ENCODE data around the gene CALHM3. TPM values are rescaled to one million over a fixed set of nuclear protein-coding genes. Genes with fewer than 3 reads are reported as not detected.

Gene CALHM3
- total and polyA plus RNA-seq, 2 of the 13 experiments (the other 11 are each of a cell fraction or from before 2014, with no cell fraction given) = not detected

DNA sequence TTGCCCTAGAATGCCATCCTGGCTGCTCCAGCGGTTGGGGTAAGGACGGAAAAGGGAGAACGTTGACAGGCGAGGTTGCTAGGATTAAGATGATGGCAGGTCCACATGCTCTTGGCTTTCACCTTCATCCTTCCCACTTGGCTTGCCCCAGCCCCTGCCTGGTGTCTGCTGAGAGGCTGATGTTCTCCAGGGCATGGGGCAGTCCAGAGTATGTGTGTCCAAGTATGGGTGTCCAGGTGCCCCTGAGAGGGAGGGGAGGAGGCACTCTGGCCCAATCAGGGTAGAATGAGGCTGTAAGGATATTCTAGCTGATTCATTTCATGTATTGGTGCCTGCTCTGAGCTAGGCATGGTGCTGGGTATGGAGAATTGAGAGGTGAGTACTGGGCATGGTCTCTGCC lies 27.0 kb upstream of the CALHM3 start:
- TF ChIP-seq PRPF4 (IDR thresholded peaks at IDR 0.05; ENCODE audit: low read depth, low read length, poor library complexity, severe bottlenecking) (no peak), ZSCAN20 (CRISPR knock-in tag; IDR thresholded peaks at IDR 0.05; ENCODE audit: borderline replicate concordance) (no peak), ZNF101 (CRISPR knock-in tag; IDR thresholded peaks at IDR 0.05; ENCODE audit: borderline replicate concordance, low read depth) (no peak), ARNT2 (CRISPR knock-in tag; IDR thresholded peaks at IDR 0.05; ENCODE audit: low read depth) (no peak), ZNF530 (CRISPR knock-in tag; IDR thresholded peaks at IDR 0.05; ENCODE audit: low read depth) (no peak), ZNF432 (CRISPR knock-in tag; IDR thresholded peaks at IDR 0.05; ENCODE audit: borderline replicate concordance) (no peak), NFATC3 (CRISPR knock-in tag; IDR thresholded peaks at IDR 0.05) (no peak), ZNF720 (CRISPR knock-in tag; IDR thresholded peaks at IDR 0.05) (no peak), RCOR2 (CRISPR knock-in tag; IDR thresholded peaks at IDR 0.05) (no peak), ZSCAN25 (CRISPR knock-in tag; IDR thresholded peaks at IDR 0.05) (no peak), EZH2 (conservative IDR thresholded peaks at IDR 0.05; ENCODE audit: low read depth, low read length) (no peak)
- TF ChIP-seq, protein P1, sequence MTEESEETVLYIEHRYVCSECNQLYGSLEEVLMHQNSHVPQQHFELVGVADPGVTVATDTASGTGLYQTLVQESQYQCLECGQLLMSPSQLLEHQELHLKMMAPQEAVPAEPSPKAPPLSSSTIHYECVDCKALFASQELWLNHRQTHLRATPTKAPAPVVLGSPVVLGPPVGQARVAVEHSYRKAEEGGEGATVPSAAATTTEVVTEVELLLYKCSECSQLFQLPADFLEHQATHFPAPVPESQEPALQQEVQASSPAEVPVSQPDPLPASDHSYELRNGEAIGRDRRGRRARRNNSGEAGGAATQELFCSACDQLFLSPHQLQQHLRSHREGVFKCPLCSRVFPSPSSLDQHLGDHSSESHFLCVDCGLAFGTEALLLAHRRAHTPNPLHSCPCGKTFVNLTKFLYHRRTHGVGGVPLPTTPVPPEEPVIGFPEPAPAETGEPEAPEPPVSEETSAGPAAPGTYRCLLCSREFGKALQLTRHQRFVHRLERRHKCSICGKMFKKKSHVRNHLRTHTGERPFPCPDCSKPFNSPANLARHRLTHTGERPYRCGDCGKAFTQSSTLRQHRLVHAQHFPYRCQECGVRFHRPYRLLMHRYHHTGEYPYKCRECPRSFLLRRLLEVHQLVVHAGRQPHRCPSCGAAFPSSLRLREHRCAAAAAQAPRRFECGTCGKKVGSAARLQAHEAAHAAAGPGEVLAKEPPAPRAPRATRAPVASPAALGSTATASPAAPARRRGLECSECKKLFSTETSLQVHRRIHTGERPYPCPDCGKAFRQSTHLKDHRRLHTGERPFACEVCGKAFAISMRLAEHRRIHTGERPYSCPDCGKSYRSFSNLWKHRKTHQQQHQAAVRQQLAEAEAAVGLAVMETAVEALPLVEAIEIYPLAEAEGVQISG (CRISPR knock-in tag; IDR thresholded peaks at IDR 0.05) = no peak
- TF ChIP-seq, protein P2, sequence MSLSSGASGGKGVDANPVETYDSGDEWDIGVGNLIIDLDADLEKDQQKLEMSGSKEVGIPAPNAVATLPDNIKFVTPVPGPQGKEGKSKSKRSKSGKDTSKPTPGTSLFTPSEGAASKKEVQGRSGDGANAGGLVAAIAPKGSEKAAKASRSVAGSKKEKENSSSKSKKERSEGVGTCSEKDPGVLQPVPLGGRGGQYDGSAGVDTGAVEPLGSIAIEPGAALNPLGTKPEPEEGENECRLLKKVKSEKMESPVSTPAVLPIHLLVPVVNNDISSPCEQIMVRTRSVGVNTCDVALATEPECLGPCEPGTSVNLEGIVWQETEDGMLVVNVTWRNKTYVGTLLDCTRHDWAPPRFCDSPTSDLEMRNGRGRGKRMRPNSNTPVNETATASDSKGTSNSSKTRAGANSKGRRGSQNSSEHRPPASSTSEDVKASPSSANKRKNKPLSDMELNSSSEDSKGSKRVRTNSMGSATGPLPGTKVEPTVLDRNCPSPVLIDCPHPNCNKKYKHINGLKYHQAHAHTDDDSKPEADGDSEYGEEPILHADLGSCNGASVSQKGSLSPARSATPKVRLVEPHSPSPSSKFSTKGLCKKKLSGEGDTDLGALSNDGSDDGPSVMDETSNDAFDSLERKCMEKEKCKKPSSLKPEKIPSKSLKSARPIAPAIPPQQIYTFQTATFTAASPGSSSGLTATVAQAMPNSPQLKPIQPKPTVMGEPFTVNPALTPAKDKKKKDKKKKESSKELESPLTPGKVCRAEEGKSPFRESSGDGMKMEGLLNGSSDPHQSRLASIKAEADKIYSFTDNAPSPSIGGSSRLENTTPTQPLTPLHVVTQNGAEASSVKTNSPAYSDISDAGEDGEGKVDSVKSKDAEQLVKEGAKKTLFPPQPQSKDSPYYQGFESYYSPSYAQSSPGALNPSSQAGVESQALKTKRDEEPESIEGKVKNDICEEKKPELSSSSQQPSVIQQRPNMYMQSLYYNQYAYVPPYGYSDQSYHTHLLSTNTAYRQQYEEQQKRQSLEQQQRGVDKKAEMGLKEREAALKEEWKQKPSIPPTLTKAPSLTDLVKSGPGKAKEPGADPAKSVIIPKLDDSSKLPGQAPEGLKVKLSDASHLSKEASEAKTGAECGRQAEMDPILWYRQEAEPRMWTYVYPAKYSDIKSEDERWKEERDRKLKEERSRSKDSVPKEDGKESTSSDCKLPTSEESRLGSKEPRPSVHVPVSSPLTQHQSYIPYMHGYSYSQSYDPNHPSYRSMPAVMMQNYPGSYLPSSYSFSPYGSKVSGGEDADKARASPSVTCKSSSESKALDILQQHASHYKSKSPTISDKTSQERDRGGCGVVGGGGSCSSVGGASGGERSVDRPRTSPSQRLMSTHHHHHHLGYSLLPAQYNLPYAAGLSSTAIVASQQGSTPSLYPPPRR (CRISPR knock-in tag; IDR thresholded peaks at IDR 0.05; ENCODE audit: borderline replicate concordance) = no peak

More for the DNA sequence above, 27.0 kb upstream of the CALHM3 start:
- no TSS peak for BruUV-seq (replicated peaks)
- intact Hi-C loops (cut with micrococcal nuclease; ENCODE audit: unreplicated experiment) = no loop called here
- FAIRE-seq = no peak
- no peaks in the 10 kb centered on the region for H3K36me3 ChIP-seq (replicated peaks in 1 of 2; ENCODE audit: control insufficient read depth in 1 of 2, insufficient read depth in 2 of 2, low read length in 2 of 2)
- peaks cover 4 to 60% of the 10 kb centered on the region in 2 experiments; a peak in 3 of 5 replicates for H3K27me3 ChIP-seq (ENCODE audit: control insufficient read depth in 1 of 2, insufficient read depth in 2 of 2, low read length in 2 of 2)
- H3K9ac ChIP-seq (ENCODE audit: insufficient read depth, low read depth, low read length) = no peak overlapping the region
- ChIA-PET POLR2A (no interaction called here), CTCF (ENCODE audit: low intra/inter-chr PET ratio, low total read pairs) (no interaction called here)
- no peak for ATAC-seq
- H3K9me3 ChIP-seq (ENCODE audit: low read length) = no peaks in the 10 kb centered on the region
- no peak overlapping the region for H3K4me3 ChIP-seq (replicated peaks in 1 of 3; ENCODE audit: insufficient read depth in 1 of 3, low read depth in 2 of 3, low read length in 3 of 3)
- peaks cover 12% of the 10 kb centered on the region for H3K4me1 ChIP-seq (ENCODE audit: insufficient read depth, low read length)
- no peak overlapping the region for H3K27ac ChIP-seq (ENCODE audit: extremely low read length, insufficient read depth, low read length)
- no peak overlapping the region for H3K4me2 ChIP-seq (ENCODE audit: low read depth, low read length)
- no peak for DNase-seq (ENCODE audit: low spot score)
- in situ Hi-C loops (cut with HindIII; ENCODE audit: extremely low pct_ligation_motif_present, low pct_unique_long_range_greater_than_20kb) = no loop called here
- H3K79me2 ChIP-seq (ENCODE audit: insufficient read depth, low read length) = no peaks in the 10 kb centered on the region
- no peaks in the 10 kb centered on the region for H4K20me1 ChIP-seq (ENCODE audit: insufficient read depth, low read length)
- H2AFZ ChIP-seq (ENCODE audit: low read length) = no peak overlapping the region
- 74% methylated on average over 4 of the region's 4 CpGs for WGBS (ENCODE audit: low lambda C conversion rate)
